Astrocyte (in vitro differentiated cells and primary cell): Measurements from ENCODE around the gene BCL2. TPM values are rescaled to one million over a fixed set of nuclear protein-coding genes. Genes with fewer than 3 reads are reported as not detected.

Source experiments
- DNase-seq: peaks from one replicate; pipeline ENCODE4 v3.0.0-alpha.2; 2010; ENCODE audit warnings: low read depth
- FAIRE-seq: peaks from 2 replicates; lab custom pipeline; 2011; peaks lifted over from hg19 to GRCh38; lab: Jason Lieb, UNC
- H2AFZ ChIP-seq: 2 replicates; pipeline ENCODE4 v1.6.0; 2012; ENCODE audit warnings: low read depth, low read length, inconsistent platforms
- H3K27ac ChIP-seq: 2 replicates; pipeline ENCODE4 v1.5.1; 2011; ENCODE audit warnings: low read depth, low read length, inconsistent platforms
- H3K27me3 ChIP-seq: 2 replicates; pipeline ENCODE4 v1.6.0; 2011; ENCODE audit warnings: low read length, inconsistent platforms; ENCODE audit not compliant: insufficient read depth
- H3K36me3 ChIP-seq: 2 replicates; pipeline ENCODE4 v1.5.1; 2011; ENCODE audit warnings: low read length, inconsistent platforms; ENCODE audit not compliant: insufficient read depth
- H3K4me1 ChIP-seq: 2 replicates; pipeline ENCODE4 v1.5.1; 2011; ENCODE audit warnings: low read length, inconsistent platforms; ENCODE audit not compliant: insufficient read depth
- H3K4me2 ChIP-seq: 2 replicates; pipeline ENCODE4 v1.6.0; 2012; ENCODE audit warnings: low read length, inconsistent platforms
- H3K4me3 ChIP-seq: 2 replicates; pipeline ENCODE4 v1.5.1; 2011; ENCODE audit warnings: low read depth, mild to moderate bottlenecking, low read length, inconsistent platforms; ENCODE audit not compliant: insufficient read depth
- H3K79me2 ChIP-seq: 2 replicates; pipeline ENCODE4 v1.6.0; 2012; ENCODE audit warnings: mild to moderate bottlenecking, low read length, inconsistent platforms; ENCODE audit not compliant: insufficient read depth
- H3K9ac ChIP-seq: 2 replicates; pipeline ENCODE4 v1.6.0; 2012; ENCODE audit warnings: mild to moderate bottlenecking, low read length, inconsistent platforms
- H3K9me3 ChIP-seq: 2 replicates; pipeline ENCODE4 v1.5.1; 2012; ENCODE audit warnings: low read depth, mild to moderate bottlenecking, low read length, inconsistent platforms; ENCODE audit not compliant: insufficient read depth
- H4K20me1 ChIP-seq: 2 replicates; pipeline ENCODE4 v1.6.0; 2012; ENCODE audit warnings: low read length, inconsistent platforms; ENCODE audit not compliant: insufficient read depth
- H3K27ac Mint-ChIP-seq: one replicate; pipeline ENCODE4 v1.8.0; 2021; ENCODE audit warnings: mild to moderate bottlenecking, mixed read lengths; ENCODE audit not compliant: unreplicated experiment
- H3K27me3 Mint-ChIP-seq: one replicate; pipeline ENCODE4 v1.8.0; 2021; ENCODE audit warnings: low read depth, mixed read lengths; ENCODE audit not compliant: unreplicated experiment
- H3K36me3 Mint-ChIP-seq: one replicate; pipeline ENCODE4 v1.8.0; 2021; ENCODE audit warnings: low read depth, mixed read lengths; ENCODE audit not compliant: unreplicated experiment
- H3K4me1 Mint-ChIP-seq: one replicate; pipeline ENCODE4 v1.8.0; 2021; ENCODE audit warnings: low read depth, mixed read lengths; ENCODE audit not compliant: unreplicated experiment
- H3K4me3 Mint-ChIP-seq: one replicate; pipeline ENCODE4 v1.8.0; 2021; ENCODE audit warnings: mild to moderate bottlenecking, moderate library complexity, mixed read lengths; ENCODE audit not compliant: unreplicated experiment
- H3K9me3 Mint-ChIP-seq: one replicate; pipeline ENCODE4 v1.8.0; 2021; ENCODE audit warnings: mild to moderate bottlenecking, mixed read lengths; ENCODE audit not compliant: unreplicated experiment
- CTCF ChIP-seq: IDR thresholded peaks from 2 replicates; pipeline ENCODE4 v1.5.1; 2011; ENCODE audit warnings: low read depth, mild to moderate bottlenecking, inconsistent platforms, low read length, moderate library complexity; ENCODE audit not compliant: insufficient read depth
- EZH2 ChIP-seq: IDR thresholded peaks from 2 replicates; pipeline ENCODE4 v1.6.1; 2012; ENCODE audit warnings: mild to moderate bottlenecking, low read length, inconsistent platforms; ENCODE audit not compliant: insufficient read depth
- total RNA-seq: library from RNA; stranded (reverse); gene quantifications from 2 replicates; pipeline ENCODE4 v1.2.1, GENCODE V29; 2021

The BCL2 gene
- total RNA-seq, 1 donor from 2014 or later = 1.7 TPM

DNA sequence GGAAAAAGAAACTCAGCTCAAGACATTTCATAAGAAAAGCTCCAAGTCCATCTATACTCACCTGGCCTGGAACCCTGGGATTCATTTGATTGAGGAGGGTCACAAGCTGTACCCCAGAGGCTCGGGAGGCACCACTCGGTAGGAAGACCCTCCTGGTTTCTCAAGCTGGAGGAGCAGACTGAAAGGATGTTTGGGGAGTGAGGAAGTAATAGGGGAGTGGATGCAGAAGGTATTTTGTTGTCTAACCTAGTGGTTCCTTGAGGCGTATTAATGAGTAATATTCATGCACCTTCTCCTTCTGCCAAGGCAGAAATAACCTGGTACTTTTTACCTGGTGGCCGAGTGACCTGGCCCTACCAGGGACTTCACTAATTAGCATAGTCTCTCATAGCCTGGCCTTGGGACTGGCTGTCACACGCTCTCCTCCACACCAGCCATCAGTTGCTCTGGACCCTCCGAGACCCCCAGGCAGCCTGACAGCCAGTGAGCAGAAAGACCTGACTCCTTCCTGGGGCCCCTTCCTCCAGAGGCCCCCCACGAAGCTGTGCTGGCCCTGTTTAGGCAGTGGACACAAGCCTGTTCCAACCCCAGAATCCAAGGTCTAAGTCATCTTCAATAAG is 161.4 kb downstream of the BCL2 start:
- Mint-ChIP-seq H3K4me3 (no peak overlapping the region), H3K27ac (no peak overlapping the region), H3K27me3 (peaks cover 18% of the 10 kb centered on the region), H3K9me3 (peaks cover 4% of the 10 kb centered on the region), H3K36me3 (no peaks in the 10 kb centered on the region), H3K4me1 (peaks cover 38% of the 10 kb centered on the region)
- Histone ChIP-seq H3K79me2 (no peaks in the 10 kb centered on the region), H3K9ac (no peak overlapping the region), H3K4me1 (peaks cover 14% of the 10 kb centered on the region), H3K36me3 (no peaks in the 10 kb centered on the region), H3K27me3 (peaks cover 2% of the 10 kb centered on the region), H3K4me3 (no peak overlapping the region), H2AFZ (no peak overlapping the region), H3K27ac (no peak overlapping the region), H4K20me1 (no peaks in the 10 kb centered on the region), H3K4me2 (no peak overlapping the region), H3K9me3 (no peaks in the 10 kb centered on the region)
- DNase-seq (no peak), FAIRE-seq (no peak)
- no peak for TF ChIP-seq EZH2
- no peak for TF ChIP-seq CTCF

DNA sequence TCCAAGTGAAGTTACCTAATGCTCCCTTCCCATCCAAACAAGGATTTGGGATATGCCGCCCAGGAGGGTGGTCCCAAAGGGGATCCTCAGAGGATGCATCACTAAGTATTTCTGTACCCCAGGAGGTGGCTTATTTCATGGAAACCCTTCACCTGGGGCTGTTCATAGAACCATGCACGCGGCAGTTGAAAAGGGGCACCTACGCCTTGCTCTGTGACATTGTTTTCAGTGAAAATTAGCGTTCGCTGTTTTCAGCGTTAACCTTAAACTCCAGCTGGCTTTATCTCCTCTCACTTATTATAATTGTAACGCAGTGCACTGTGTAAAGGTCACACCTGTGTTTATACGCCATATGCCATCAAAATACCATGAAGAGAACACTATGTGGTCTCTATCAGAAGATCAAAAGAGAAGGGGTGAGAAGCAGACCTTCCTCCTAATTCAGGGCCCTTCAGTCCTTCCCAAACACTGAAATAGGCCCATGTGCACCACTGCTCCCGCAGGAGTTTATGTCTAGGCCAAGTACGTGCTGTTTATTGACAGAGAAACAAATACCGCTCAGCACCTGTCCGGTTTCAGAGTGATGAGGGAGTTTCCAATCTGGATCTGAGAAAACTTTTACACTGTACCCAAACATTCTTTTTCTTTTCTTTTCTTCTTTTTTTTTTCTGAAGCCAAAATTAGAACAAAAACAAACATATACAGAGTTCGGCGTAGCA is 162.1 kb downstream of the BCL2 start:
- Histone ChIP-seq H3K4me3 (no peak overlapping the region), H3K4me1 (peaks cover 14% of the 10 kb centered on the region), H3K27ac (no peak overlapping the region), H3K9me3 (no peaks in the 10 kb centered on the region), H3K4me2 (no peak overlapping the region), H3K27me3 (peaks cover 2% of the 10 kb centered on the region), H3K9ac (no peak overlapping the region), H3K79me2 (no peaks in the 10 kb centered on the region), H3K36me3 (no peaks in the 10 kb centered on the region), H4K20me1 (no peaks in the 10 kb centered on the region), H2AFZ (no peak overlapping the region)
- Mint-ChIP-seq H3K27me3 (peaks cover 24% of the 10 kb centered on the region), H3K4me3 (no peak overlapping the region), H3K27ac (no peak overlapping the region), H3K9me3 (peaks cover 4% of the 10 kb centered on the region), H3K36me3 (no peaks in the 10 kb centered on the region), H3K4me1 (peaks cover 36% of the 10 kb centered on the region)
- TF ChIP-seq CTCF = no peak
- no peak for TF ChIP-seq EZH2
- FAIRE-seq (no peak), DNase-seq (no peak)
